ENCODE results near the gene TMEM145. TPM values are rescaled to one million over a fixed set of nuclear protein-coding genes. Genes with fewer than 3 reads are reported as not detected.

TMEM145 gene
- total RNA-seq, 1 donor from 2014 or later = not detected

GRCh38 chr19:42288387-42288786 is 24.7 kb upstream of the TMEM145 start:
- peaks cover 18% of the 10 kb centered on the region for H3K36me3 ChIP-seq (ENCODE audit: insufficient read depth, low read length)

GRCh38 chr19:42288881-42289555 is 24.1 kb upstream of the TMEM145 start:
- no peak overlapping the region for H3K4me3 Mint-ChIP-seq (ENCODE audit: unreplicated experiment)
- peaks cover 20% of the 10 kb centered on the region for H3K4me1 ChIP-seq (ENCODE audit: insufficient read depth, low read length)
- peaks cover 18% of the 10 kb centered on the region for H3K36me3 ChIP-seq (ENCODE audit: insufficient read depth, low read length)
- no peak for TF ChIP-seq EZH2 (IDR thresholded peaks at IDR 0.05; ENCODE audit: insufficient read depth, low read length)
- TF ChIP-seq CTCF (IDR thresholded peaks at IDR 0.05; ENCODE audit: insufficient read depth, low read depth, low read length) = no peak
- H3K9ac ChIP-seq (ENCODE audit: low read length) = no peak overlapping the region
- no peak overlapping the region for H3K4me3 ChIP-seq (ENCODE audit: insufficient read depth, low read depth, low read length)
- H3K9me3 Mint-ChIP-seq (ENCODE audit: unreplicated experiment) = peaks cover 2% of the 10 kb centered on the region
- H3K79me2 ChIP-seq (ENCODE audit: insufficient read depth, low read length) = peaks cover 37% of the 10 kb centered on the region
- no peak for DNase-seq (ENCODE audit: low read depth)
- H3K27me3 Mint-ChIP-seq (ENCODE audit: low read depth, unreplicated experiment) = no peaks in the 10 kb centered on the region
- H2AFZ ChIP-seq (ENCODE audit: low read depth, low read length) = no peak overlapping the region
- no peaks in the 10 kb centered on the region for H3K27me3 ChIP-seq (ENCODE audit: insufficient read depth, low read length)
- H4K20me1 ChIP-seq (ENCODE audit: insufficient read depth, low read length) = peaks cover 82% of the 10 kb centered on the region
- H3K4me1 Mint-ChIP-seq (ENCODE audit: low read depth, unreplicated experiment) = peaks cover 11% of the 10 kb centered on the region
- no peak overlapping the region for H3K27ac Mint-ChIP-seq (ENCODE audit: unreplicated experiment)
- FAIRE-seq = no peak
- no peak overlapping the region for H3K27ac ChIP-seq (ENCODE audit: low read depth, low read length)
- no peaks in the 10 kb centered on the region for H3K9me3 ChIP-seq (ENCODE audit: insufficient read depth, low read depth, low read length)
- no peak overlapping the region for H3K4me2 ChIP-seq (ENCODE audit: low read length)
- H3K36me3 Mint-ChIP-seq (ENCODE audit: low read depth, unreplicated experiment) = peaks cover 4% of the 10 kb centered on the region

More at GRCh38 chr19:42288387-42288786, 24.7 kb upstream of the TMEM145 start:
- no peak overlapping the region for H3K9ac ChIP-seq (ENCODE audit: low read length)
- no peak overlapping the region for H3K4me2 ChIP-seq (ENCODE audit: low read length)
- H3K4me3 ChIP-seq (ENCODE audit: insufficient read depth, low read depth, low read length) = no peak overlapping the region
- no peak overlapping the region for H3K27ac Mint-ChIP-seq (ENCODE audit: unreplicated experiment)
- TF ChIP-seq EZH2 (IDR thresholded peaks at IDR 0.05; ENCODE audit: insufficient read depth, low read length) (no peak), CTCF (IDR thresholded peaks at IDR 0.05; ENCODE audit: insufficient read depth, low read depth, low read length) (no peak)
- FAIRE-seq (no peak), DNase-seq (ENCODE audit: low read depth) (no peak)
- no peak overlapping the region for H3K4me3 Mint-ChIP-seq (ENCODE audit: unreplicated experiment)
- H3K36me3 Mint-ChIP-seq (ENCODE audit: low read depth, unreplicated experiment) = peaks cover 4% of the 10 kb centered on the region
- peaks cover 81% of the 10 kb centered on the region for H4K20me1 ChIP-seq (ENCODE audit: insufficient read depth, low read length)
- peaks cover 38% of the 10 kb centered on the region for H3K79me2 ChIP-seq (ENCODE audit: insufficient read depth, low read length)
- H3K4me1 Mint-ChIP-seq (ENCODE audit: low read depth, unreplicated experiment) = peaks cover 11% of the 10 kb centered on the region
- no peak overlapping the region for H3K27ac ChIP-seq (ENCODE audit: low read depth, low read length)
- no peaks in the 10 kb centered on the region for H3K9me3 ChIP-seq (ENCODE audit: insufficient read depth, low read depth, low read length)
- H3K4me1 ChIP-seq (ENCODE audit: insufficient read depth, low read length) = peaks cover 22% of the 10 kb centered on the region
- no peaks in the 10 kb centered on the region for H3K27me3 ChIP-seq (ENCODE audit: insufficient read depth, low read length)
- H3K9me3 Mint-ChIP-seq (ENCODE audit: unreplicated experiment) = peaks cover 2% of the 10 kb centered on the region
- no peak overlapping the region for H2AFZ ChIP-seq (ENCODE audit: low read depth, low read length)
- H3K27me3 Mint-ChIP-seq (ENCODE audit: low read depth, unreplicated experiment) = no peaks in the 10 kb centered on the region

- Histone ChIP-seq H3K9me3 (ENCODE audit: insufficient read depth, low read depth, low read length) (no peaks in the 10 kb centered on the region), H3K36me3 (ENCODE audit: insufficient read depth, low read length) (peaks cover 18% of the 10 kb centered on the region), H4K20me1 (ENCODE audit: insufficient read depth, low read length) (peaks cover 81% of the 10 kb centered on the region), H3K9ac (ENCODE audit: low read length) (no peak overlapping the region), H3K4me2 (ENCODE audit: low read length) (no peak overlapping the region), H3K4me1 (ENCODE audit: insufficient read depth, low read length) (peaks cover 18% of the 10 kb centered on the region), H3K27me3 (ENCODE audit: insufficient read depth, low read length) (no peaks in the 10 kb centered on the region), H3K79me2 (ENCODE audit: insufficient read depth, low read length) (peaks cover 35% of the 10 kb centered on the region), H3K4me3 (ENCODE audit: insufficient read depth, low read depth, low read length) (no peak overlapping the region), H2AFZ (ENCODE audit: low read depth, low read length) (no peak overlapping the region), H3K27ac (ENCODE audit: low read depth, low read length) (no peak overlapping the region)
- Mint-ChIP-seq H3K4me1 (ENCODE audit: low read depth, unreplicated experiment) (peaks cover 11% of the 10 kb centered on the region), H3K36me3 (ENCODE audit: low read depth, unreplicated experiment) (peaks cover 4% of the 10 kb centered on the region), H3K9me3 (ENCODE audit: unreplicated experiment) (peaks cover 2% of the 10 kb centered on the region), H3K27me3 (ENCODE audit: low read depth, unreplicated experiment) (no peaks in the 10 kb centered on the region), H3K27ac (ENCODE audit: unreplicated experiment) (no peak overlapping the region), H3K4me3 (ENCODE audit: unreplicated experiment) (no peak overlapping the region)
- DNase-seq (ENCODE audit: low read depth) = no peak
- FAIRE-seq = no peak
- TF ChIP-seq CTCF (IDR thresholded peaks at IDR 0.05; ENCODE audit: insufficient read depth, low read depth, low read length) (no peak), EZH2 (IDR thresholded peaks at IDR 0.05; ENCODE audit: insufficient read depth, low read length) (no peak)
Observed at GRCh38 chr19:42289556-42290041, 23.5 kb upstream of the TMEM145 start.
